Nephron (organoid): ENCODE results near the gene OR1I1.
"Not testable (repeated sequence)": the region's sequence is repeated elsewhere in the genome, so short reads cannot be mapped to it uniquely, and the experiment has no call there.

Experiments
- H3K27ac Mint-ChIP-seq, 3 experiments: 2 replicates each; pipeline ENCODE4 v1.8.0; 2020; ENCODE audit warnings: mixed read lengths in 3 of 3, mild to moderate bottlenecking in 2 of 3, moderate library complexity in 1 of 3
- H3K27me3 Mint-ChIP-seq: 2 replicates; pipeline ENCODE4 v1.8.0; 2021; ENCODE audit warnings: low read depth, mild to moderate bottlenecking, moderate library complexity, mixed read lengths
- H3K36me3 Mint-ChIP-seq: 2 replicates; pipeline ENCODE4 v1.8.0; 2020; ENCODE audit warnings: low read depth, mixed read lengths
- H3K4me1 Mint-ChIP-seq: 2 replicates; pipeline ENCODE4 v1.8.0; 2020; ENCODE audit warnings: mixed read lengths
- H3K4me3 Mint-ChIP-seq, 3 experiments: 2 replicates each; pipeline ENCODE4 v1.8.0; 2020; ENCODE audit warnings: mild to moderate bottlenecking in 3 of 3, mixed read lengths in 3 of 3, moderate library complexity in 2 of 3
- H3K9me3 Mint-ChIP-seq: 2 replicates; pipeline ENCODE4 v1.8.0; 2020; ENCODE audit warnings: mixed read lengths
- TF ChIP-seq, protein P1 (sequence below), 3 experiments: fragments of 200-600 bp; sonication (generic); IDR thresholded peaks; one replicate each; pipeline ENCODE4 v1.5.0; 2021; ENCODE audit warnings: antibody characterized with exemption in 3 of 3; ENCODE audit not compliant: unreplicated experiment in 3 of 3

OR1I1 gene

GRCh38 chr19:15072930-15073647 is 8.9 kb upstream of the OR1I1 start:
- Mint-ChIP-seq H3K4me3 (no peak overlapping the region), H3K36me3 (no peaks in the 10 kb centered on the region), H3K27ac (peak overlapping the region in 1 of 3 experiments; percentile 23), H3K9me3 (no peaks in the 10 kb centered on the region), H3K27me3 (peaks cover 18% of the 10 kb centered on the region), H3K4me1 (no peaks in the 10 kb centered on the region)
- TF ChIP-seq, protein P1, sequence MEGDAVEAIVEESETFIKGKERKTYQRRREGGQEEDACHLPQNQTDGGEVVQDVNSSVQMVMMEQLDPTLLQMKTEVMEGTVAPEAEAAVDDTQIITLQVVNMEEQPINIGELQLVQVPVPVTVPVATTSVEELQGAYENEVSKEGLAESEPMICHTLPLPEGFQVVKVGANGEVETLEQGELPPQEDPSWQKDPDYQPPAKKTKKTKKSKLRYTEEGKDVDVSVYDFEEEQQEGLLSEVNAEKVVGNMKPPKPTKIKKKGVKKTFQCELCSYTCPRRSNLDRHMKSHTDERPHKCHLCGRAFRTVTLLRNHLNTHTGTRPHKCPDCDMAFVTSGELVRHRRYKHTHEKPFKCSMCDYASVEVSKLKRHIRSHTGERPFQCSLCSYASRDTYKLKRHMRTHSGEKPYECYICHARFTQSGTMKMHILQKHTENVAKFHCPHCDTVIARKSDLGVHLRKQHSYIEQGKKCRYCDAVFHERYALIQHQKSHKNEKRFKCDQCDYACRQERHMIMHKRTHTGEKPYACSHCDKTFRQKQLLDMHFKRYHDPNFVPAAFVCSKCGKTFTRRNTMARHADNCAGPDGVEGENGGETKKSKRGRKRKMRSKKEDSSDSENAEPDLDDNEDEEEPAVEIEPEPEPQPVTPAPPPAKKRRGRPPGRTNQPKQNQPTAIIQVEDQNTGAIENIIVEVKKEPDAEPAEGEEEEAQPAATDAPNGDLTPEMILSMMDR (IDR thresholded peaks at IDR 0.05; ENCODE audit: unreplicated experiment in 3 of 3): no peak

DNA sequence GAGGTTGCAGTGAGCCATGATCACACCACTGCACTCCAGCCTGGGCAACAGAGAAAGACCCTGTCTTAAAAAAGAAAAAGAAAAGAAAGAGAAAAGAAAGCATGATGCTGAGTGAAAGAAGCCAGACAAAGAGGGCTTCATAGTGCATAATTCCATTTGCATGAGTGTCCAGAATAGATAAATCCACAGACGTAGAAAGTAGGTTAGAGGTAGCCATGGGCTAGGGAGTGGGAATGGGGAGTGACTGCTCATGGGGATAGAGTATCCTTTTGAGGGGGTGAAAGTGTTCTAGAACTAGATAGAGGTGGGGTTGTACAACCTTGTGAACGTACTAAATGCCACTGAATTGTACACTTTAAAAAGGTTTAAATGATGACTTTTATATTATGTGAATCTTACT is 7.6 kb upstream of the OR1I1 start:
- Mint-ChIP-seq H3K27ac (no peak overlapping the region), H3K36me3 (no peaks in the 10 kb centered on the region), H3K4me3 (no peak overlapping the region), H3K27me3 (peaks cover 26% of the 10 kb centered on the region), H3K9me3 (no peaks in the 10 kb centered on the region), H3K4me1 (no peaks in the 10 kb centered on the region)
- TF ChIP-seq, protein P1 (IDR thresholded peaks at IDR 0.05; ENCODE audit: unreplicated experiment in 3 of 3): no peak

- Mint-ChIP-seq H3K36me3 (no peaks in the 10 kb centered on the region), H3K27me3 (peaks cover 18% of the 10 kb centered on the region), H3K9me3 (no peaks in the 10 kb centered on the region), H3K4me3 (no peak overlapping the region), H3K4me1 (no peaks in the 10 kb centered on the region), H3K27ac (no peak overlapping the region)
- TF ChIP-seq, protein P1 (IDR thresholded peaks at IDR 0.05; ENCODE audit: unreplicated experiment in 3 of 3): no peak
Observed at GRCh38 chr19:15075806-15076205, 6.2 kb upstream of the OR1I1 start.

DNA sequence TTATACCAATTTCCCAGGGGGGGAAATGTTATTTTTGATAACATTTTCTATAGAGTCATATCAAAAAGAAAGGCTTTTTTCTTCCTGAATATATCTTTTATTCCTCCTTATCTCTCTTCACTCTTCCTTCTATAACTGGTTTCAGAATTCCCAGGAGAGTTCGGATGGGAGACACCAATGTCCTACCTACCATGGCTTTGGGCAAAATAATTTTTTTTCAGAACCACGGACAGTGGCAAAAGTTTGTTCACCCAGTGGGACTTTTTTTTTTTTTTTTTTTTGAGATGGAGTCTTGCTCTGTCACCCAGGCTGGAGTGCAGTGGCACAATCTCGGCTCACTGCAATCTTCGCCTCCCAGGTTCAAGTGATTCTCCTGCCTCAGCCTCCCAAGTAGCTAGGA is 2.0 kb upstream of the OR1I1 start:
- H3K4me3 Mint-ChIP-seq, H3K4me1 Mint-ChIP-seq, H3K36me3 Mint-ChIP-seq, H3K9me3 Mint-ChIP-seq, H3K27ac Mint-ChIP-seq: not testable (repeated sequence)
- H3K27me3 Mint-ChIP-seq: peaks cover 38% of the 10 kb centered on the region

DNA sequence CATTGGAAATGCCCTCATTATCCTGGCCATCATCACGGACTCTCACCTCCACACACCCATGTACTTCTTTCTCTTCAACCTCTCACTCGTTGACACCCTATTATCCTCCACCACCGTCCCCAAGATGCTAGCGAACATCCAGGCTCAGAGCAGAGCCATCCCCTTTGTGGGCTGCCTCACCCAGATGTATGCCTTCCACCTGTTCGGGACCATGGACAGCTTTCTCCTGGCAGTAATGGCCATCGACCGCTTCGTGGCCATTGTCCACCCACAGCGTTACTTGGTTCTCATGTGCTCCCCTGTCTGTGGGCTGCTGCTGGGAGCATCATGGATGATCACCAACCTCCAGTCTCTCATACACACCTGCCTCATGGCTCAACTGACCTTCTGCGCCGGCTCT is 5.2 kb downstream of the OR1I1 start:
- Mint-ChIP-seq H3K36me3 (no peaks in the 10 kb centered on the region), H3K4me3 (no peak overlapping the region), H3K27ac (no peak overlapping the region), H3K27me3 (peaks cover 55% of the 10 kb centered on the region), H3K4me1 (no peaks in the 10 kb centered on the region), H3K9me3 (no peaks in the 10 kb centered on the region)
- TF ChIP-seq, protein P1 (IDR thresholded peaks at IDR 0.05; ENCODE audit: unreplicated experiment in 3 of 3): no peak

DNA sequence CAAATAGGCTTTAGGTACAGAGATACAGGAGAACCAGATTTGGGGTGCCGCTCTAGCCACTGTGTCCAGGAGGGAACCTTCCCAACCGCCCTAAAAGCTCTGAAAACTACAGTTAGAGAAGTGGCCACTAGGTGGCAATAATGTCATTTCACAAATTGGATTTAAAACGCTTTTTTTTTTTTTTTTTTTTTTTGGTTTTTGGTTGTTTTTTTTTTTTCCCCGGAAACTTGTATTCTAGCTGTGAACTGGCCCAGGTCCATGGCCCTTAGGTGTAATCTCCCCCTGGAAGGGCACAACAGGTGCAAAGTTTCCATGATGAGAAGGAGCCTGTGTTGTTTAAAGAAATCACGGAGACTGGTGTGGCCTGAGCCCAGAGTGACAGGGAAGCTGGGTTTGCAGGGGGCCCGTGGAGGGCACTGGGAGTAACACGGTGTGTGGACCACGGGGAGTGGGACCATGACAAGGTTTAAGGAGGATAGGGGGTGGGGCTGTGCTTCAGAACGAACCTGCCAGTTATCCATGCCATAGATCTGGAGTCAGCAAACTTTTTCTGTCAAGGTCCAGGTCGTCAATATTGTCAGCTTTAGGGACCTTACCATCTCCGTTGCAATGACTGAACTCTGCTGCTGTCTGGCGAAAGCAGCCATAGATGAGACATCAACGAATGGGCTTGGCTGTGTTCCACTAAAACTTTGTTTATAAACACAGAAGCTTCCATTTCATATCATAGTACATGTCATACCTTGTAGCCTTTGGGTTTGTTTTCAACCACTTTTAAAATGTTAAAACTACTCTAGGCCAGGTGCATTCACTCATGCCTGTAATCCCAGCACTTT is 10.1 kb downstream of the OR1I1 start:
- no peak overlapping the region for H3K27ac Mint-ChIP-seq
- H3K4me1 Mint-ChIP-seq: no peaks in the 10 kb centered on the region
- TF ChIP-seq, protein P1 (IDR thresholded peaks at IDR 0.05; ENCODE audit: unreplicated experiment in 3 of 3): peak; percentile 62 to 74 (median 70)
- no peak overlapping the region for H3K4me3 Mint-ChIP-seq
- H3K36me3 Mint-ChIP-seq: no peaks in the 10 kb centered on the region
- H3K27me3 Mint-ChIP-seq: peaks cover 17% of the 10 kb centered on the region
- no peaks in the 10 kb centered on the region for H3K9me3 Mint-ChIP-seq
